MM.1S (cell line): ENCODE measurements around the gene DHX36.

Experiments
- DNase-seq: peaks from one replicate; pipeline ENCODE4 v3.0.0-alpha.2; 2015
- H2AFZ ChIP-seq: fragments of 300-600 bp; sonication (generic); 2 replicates; pipeline ENCODE4 v1.6.0; 2016; ENCODE audit warnings: antibody characterized with exemption, low read length
- H3F3A ChIP-seq: fragments of 300-600 bp; sonication (generic); 2 replicates; pipeline ENCODE4 v1.6.1; 2016; ENCODE audit warnings: mild to moderate bottlenecking, antibody characterized with exemption, low read length, moderate library complexity, mixed read lengths; ENCODE audit not compliant: insufficient read depth
- H3K27ac ChIP-seq: fragments of 300-600 bp; sonication (generic); 2 replicates; pipeline ENCODE4 v1.5.1; 2016; ENCODE audit warnings: mild to moderate bottlenecking, low read length
- H3K27me3 ChIP-seq: fragments of 300-600 bp; sonication (generic); replicated peaks from 2 replicates; pipeline ENCODE4 v1.6.0; 2016; ENCODE audit warnings: low read length; ENCODE audit not compliant: insufficient read depth
- H3K36me3 ChIP-seq: fragments of 300-600 bp; sonication (generic); replicated peaks from 2 replicates; pipeline ENCODE4 v1.6.1; 2016; ENCODE audit warnings: mild to moderate bottlenecking, low read length, mixed read lengths; ENCODE audit not compliant: insufficient read depth
- H3K4me1 ChIP-seq: fragments of 300-600 bp; sonication (generic); 2 replicates; pipeline ENCODE4 v1.6.1; 2016; ENCODE audit warnings: low read length, mixed read lengths
- H3K4me2 ChIP-seq: fragments of 300-600 bp; sonication (generic); 2 replicates; pipeline ENCODE4 v1.6.0; 2016; ENCODE audit warnings: low read depth, low read length
- H3K4me3 ChIP-seq: fragments of 300-600 bp; sonication (generic); 2 replicates; pipeline ENCODE4 v1.5.1; 2016; ENCODE audit warnings: low read length, mixed read lengths
- H3K79me2 ChIP-seq: fragments of 300-600 bp; sonication (generic); 2 replicates; pipeline ENCODE4 v1.6.1; 2016; ENCODE audit warnings: mixed run types, low read length, mixed read lengths
- H3K9ac ChIP-seq: fragments of 300-600 bp; sonication (generic); 2 replicates; pipeline ENCODE4 v1.6.1; 2016; ENCODE audit warnings: low read length, mixed read lengths
- H3K9me2 ChIP-seq: fragments of 300-600 bp; sonication (generic); replicated peaks from 2 replicates; pipeline ENCODE4 v1.6.1; 2016; ENCODE audit warnings: mild to moderate bottlenecking, low read length, mixed read lengths; ENCODE audit not compliant: insufficient read depth
- H3K9me3 ChIP-seq: fragments of 300-600 bp; sonication (generic); replicated peaks from 2 replicates; pipeline ENCODE4 v1.6.1; 2016; ENCODE audit warnings: mild to moderate bottlenecking, low read length, mixed read lengths; ENCODE audit not compliant: insufficient read depth
- H4K20me1 ChIP-seq: fragments of 300-600 bp; sonication (generic); 2 replicates; pipeline ENCODE4 v1.6.1; 2016; ENCODE audit warnings: mild to moderate bottlenecking, low read length, moderate library complexity, mixed read lengths; ENCODE audit not compliant: insufficient read depth
- CTCF ChIP-seq: fragments of 300-600 bp; sonication (generic); IDR thresholded peaks from 2 replicates; pipeline ENCODE4 v1.5.1; 2016; ENCODE audit warnings: antibody characterized with exemption, low read length, mixed read lengths
- EZH2 ChIP-seq: fragments of 300-600 bp; sonication (generic); optimal IDR thresholded peaks from 2 replicates; pipeline ENCODE3; 2017; ENCODE audit warnings: low read depth, mild to moderate bottlenecking, antibody characterized with exemption, low read length, mixed read lengths
- EZH2phosphoT487 ChIP-seq: fragments of 300-600 bp; sonication (generic); IDR thresholded peaks from 2 replicates; pipeline ENCODE4 v1.6.1; 2018; ENCODE audit warnings: antibody characterized with exemption, low read length

DHX36 gene

GRCh38 chr3:154250291-154250690 is 74.0 kb downstream of the DHX36 start:
- H3K9ac ChIP-seq, result no peak overlapping the region
- H3K79me2 ChIP-seq, result no peaks in the 10 kb centered on the region
- H3K4me1 ChIP-seq, result no peaks in the 10 kb centered on the region
- no peaks in the 10 kb centered on the region for H3K9me2 ChIP-seq
- no peak overlapping the region for H3K4me2 ChIP-seq
- TF ChIP-seq CTCF (no peak), EZH2phosphoT487 (no peak), EZH2 (no peak)
- H3F3A ChIP-seq, result no peaks in the 10 kb centered on the region
- no peak overlapping the region for H3K4me3 ChIP-seq
- H3K36me3 ChIP-seq, result no peaks in the 10 kb centered on the region
- H3K27ac ChIP-seq, result no peak overlapping the region
- no peaks in the 10 kb centered on the region for H3K27me3 ChIP-seq
- no peak overlapping the region for H2AFZ ChIP-seq
- DNase-seq, result no peak
- no peaks in the 10 kb centered on the region for H3K9me3 ChIP-seq
- no peaks in the 10 kb centered on the region for H4K20me1 ChIP-seq

GRCh38 chr3:154247806-154248415 is 76.4 kb downstream of the DHX36 start:
- Histone ChIP-seq H3K79me2 (no peaks in the 10 kb centered on the region), H3K9ac (no peak overlapping the region), H3K27me3 (no peaks in the 10 kb centered on the region), H4K20me1 (no peaks in the 10 kb centered on the region), H3F3A (no peaks in the 10 kb centered on the region), H3K36me3 (no peaks in the 10 kb centered on the region), H3K4me1 (no peaks in the 10 kb centered on the region), H3K9me2 (no peaks in the 10 kb centered on the region), H3K4me2 (no peak overlapping the region), H3K4me3 (no peak overlapping the region), H3K27ac (no peak overlapping the region), H2AFZ (no peak overlapping the region), H3K9me3 (no peaks in the 10 kb centered on the region)
- DNase-seq, result no peak
- TF ChIP-seq EZH2phosphoT487 (no peak), CTCF (no peak), EZH2 (no peak)

- Histone ChIP-seq H3F3A (no peaks in the 10 kb centered on the region), H3K79me2 (no peaks in the 10 kb centered on the region), H3K9ac (no peak overlapping the region), H3K9me2 (no peaks in the 10 kb centered on the region), H3K36me3 (no peaks in the 10 kb centered on the region), H3K4me2 (no peak overlapping the region), H2AFZ (no peak overlapping the region), H3K4me1 (no peaks in the 10 kb centered on the region), H3K9me3 (no peaks in the 10 kb centered on the region), H3K27ac (no peak overlapping the region), H3K4me3 (no peak overlapping the region), H4K20me1 (no peaks in the 10 kb centered on the region), H3K27me3 (no peaks in the 10 kb centered on the region)
- no peak for TF ChIP-seq CTCF
- no peak for TF ChIP-seq EZH2phosphoT487
- TF ChIP-seq EZH2, result no peak
- no peak for DNase-seq
Observed at GRCh38 chr3:154244644-154245043, 79.6 kb downstream of the DHX36 start.
